SKM-1 (cell line): Measurements from ENCODE around the gene ALG2.

Experiments used
- DNase-seq: peaks from one replicate; lab custom pipeline; 2025; ENCODE audit not compliant: unreplicated experiment; lab: John Stamatoyannopoulos, UW

ALG2 gene

DNA sequence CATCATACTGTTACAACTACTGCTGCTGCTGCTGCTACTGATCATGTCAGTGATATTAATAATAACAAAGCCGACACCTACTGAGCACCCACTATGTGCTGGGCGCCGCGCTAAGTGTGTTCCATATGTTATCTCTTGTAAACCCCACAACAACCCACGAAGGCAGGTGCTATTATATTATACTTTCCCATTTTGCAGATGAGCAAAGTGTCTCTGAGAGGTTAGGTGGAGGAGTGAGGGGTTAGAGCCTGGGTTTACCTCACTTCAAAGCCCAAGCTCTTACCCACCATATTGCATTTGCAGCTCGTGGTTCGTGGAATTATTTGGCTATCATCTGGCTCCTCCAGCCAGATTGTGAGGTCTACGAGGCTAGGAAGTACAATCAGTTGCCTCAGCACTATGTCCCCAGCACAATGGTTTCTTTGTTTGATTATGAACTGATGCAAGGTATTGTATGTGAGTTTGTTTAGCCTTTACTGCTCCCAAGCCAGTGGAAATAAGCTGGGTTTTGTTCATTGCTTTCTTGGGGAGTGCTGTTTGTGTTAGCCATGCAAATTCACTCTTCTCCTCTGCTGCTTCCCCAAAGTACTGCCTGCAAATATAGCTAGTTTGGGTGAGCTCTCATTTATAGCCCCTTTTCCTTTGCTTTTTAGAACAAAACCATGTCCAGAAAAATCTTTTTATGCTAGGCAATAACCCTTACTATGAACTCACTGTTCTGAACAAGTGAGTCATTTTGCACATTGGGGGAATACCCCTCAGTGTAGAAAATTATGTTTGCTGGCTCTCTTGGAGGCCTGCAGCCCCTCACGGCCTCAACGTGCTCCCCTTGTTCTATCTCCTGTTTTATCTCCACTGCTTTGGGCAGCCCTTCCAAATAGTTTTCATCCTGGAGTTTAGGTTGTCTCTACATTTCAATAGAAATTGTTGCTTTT lies 47.9 kb downstream of the ALG2 start:
- DNase-seq = no peak

DNA sequence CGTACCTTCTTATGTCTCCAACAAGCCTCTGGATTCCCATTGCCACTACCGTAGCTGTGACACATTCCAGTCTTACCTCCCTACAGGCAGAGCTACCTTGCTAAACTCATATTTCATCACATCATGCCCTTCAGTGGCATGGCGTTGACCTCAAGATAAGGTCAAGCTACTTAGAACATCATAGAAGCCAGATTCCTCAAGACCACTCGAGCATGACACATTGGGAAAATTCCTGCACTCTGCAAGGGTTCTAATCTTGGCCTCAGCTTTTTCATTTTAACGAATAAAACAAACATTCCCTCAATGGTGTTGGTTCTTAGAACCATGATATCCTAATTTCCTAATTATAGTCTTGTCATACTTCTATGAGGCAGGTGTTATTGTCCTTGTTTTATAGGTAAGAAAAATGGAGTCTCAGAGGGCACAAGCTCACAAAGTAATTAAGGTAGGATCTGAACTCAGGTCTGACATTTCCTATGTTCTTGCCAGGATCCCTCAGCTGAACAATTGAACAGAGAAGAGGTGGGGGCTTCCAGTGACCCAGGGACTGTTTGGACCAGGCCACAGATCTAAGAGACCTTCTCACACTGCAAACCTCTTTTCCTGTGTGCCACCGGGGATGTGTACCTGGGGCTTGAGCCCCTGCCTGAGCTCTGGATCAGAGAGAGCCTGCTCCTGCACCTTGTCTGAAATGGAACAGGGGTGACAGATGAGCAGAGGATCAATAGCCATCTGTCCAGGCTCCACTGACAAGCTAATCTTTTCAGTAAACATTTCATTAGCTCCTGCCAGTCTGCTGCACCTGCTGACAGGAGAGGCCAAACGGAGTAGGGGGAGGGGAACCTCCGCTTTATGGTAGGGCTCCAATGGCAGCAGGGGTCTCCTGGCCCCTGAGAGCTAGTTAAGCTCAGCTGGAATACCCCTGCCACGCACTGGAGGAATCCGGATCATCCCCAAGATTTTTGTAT lies 49.3 kb downstream of the ALG2 start:
- DNase-seq = no peak

GRCh38 chr9:99171225-99172123 lies 50.3 kb downstream of the ALG2 start:
- DNase-seq = no peak

DNA sequence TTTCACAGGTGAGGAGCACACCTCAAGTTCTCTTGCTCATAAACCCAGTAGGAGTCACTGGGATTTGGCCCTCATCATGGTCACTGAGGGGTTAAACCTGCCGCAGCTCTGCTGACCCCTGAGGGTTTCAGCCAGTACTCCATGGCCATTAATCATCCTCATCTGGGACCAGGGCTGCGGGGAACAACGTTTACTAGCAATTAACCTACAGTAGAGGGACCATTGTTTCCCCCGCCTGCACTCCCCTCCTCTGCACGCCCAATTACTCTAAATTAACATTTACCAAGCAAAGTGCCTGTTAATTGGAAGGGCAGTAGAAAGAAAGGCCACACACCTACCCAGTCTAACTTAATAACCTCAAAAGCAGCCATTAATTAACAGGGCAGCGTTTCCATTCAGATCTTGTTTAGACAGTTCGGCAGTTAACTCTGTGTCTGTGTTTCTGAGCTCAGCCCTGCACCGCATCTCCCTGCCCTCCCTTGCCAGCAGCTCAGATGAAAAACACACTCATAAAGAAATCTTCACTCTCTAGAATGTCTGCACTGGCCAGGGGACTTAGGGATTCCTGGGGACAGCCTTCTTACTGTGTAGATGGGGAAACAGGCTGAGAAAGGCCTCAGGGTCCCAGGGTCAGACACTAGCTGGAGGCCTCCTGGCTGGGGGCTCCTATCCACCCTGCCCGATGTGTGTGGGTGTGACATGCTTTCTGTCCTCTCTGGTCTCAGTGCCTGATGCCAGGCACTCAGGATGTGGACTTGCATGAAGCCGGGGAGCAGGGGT lies 51.6 kb downstream of the ALG2 start:
- DNase-seq = no peak

GRCh38 chr9:99169086-99169485 lies 52.7 kb downstream of the ALG2 start:
- no peak for DNase-seq

- DNase-seq = peak; percentile 45
Measured at GRCh38 chr9:99167694-99168093, 54.0 kb downstream of the ALG2 start.

GRCh38 chr9:99167119-99167518 lies 54.6 kb downstream of the ALG2 start:
- no peak for DNase-seq
